GM21619 (cell line): ENCODE data around the gene NUDT15.

ENCODE experiments used
- ATAC-seq: cut with Tn5 transposase; IDR thresholded peaks from one replicate; pipeline ENCODE4 v1.9.1; 2021; ENCODE audit not compliant: unreplicated experiment

The NUDT15 gene

DNA sequence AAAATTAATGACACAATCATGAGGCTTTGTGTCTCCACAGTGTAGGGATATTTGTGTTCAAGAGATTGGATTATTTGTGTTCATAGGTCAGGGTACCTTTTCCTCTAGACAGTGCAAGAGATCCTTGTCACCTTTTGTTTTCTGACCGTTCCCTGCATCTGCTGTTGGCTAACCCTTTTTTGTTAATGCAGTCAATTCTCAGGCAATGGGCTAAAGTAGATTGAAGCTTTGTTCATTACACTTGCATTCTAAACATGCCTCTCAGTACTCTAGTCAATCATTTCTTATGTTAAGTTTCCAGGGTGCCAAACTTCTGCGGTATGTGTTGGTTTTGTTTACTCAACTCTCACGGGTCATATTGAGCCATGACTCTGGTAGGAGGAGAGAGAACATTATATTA, 59.1 kb downstream of the NUDT15 start:
- ATAC-seq = no peak
